Progenitor cell of endocrine pancreas (in vitro differentiated cells): Measurements from ENCODE around the gene SVOPL. TPM values are rescaled to one million over a fixed set of nuclear protein-coding genes. Genes with fewer than 3 reads are reported as not detected.

Source experiments
- DNase-seq: peaks from one replicate; pipeline ENCODE4 v3.0.0; 2021; ENCODE audit warnings: low spot score; ENCODE audit not compliant: unreplicated experiment
- H3K27ac Mint-ChIP-seq: 2 replicates; pipeline ENCODE4 v1.8.0; 2021; ENCODE audit warnings: mild to moderate bottlenecking, moderate library complexity, mixed read lengths
- H3K27me3 Mint-ChIP-seq: 2 replicates; pipeline ENCODE4 v1.8.0; 2021; ENCODE audit warnings: mixed read lengths
- H3K36me3 Mint-ChIP-seq: 2 replicates; pipeline ENCODE4 v1.8.0; 2022; ENCODE audit warnings: mixed read lengths; ENCODE audit not compliant: insufficient read depth
- H3K4me1 Mint-ChIP-seq: 2 replicates; pipeline ENCODE4 v1.8.0; 2021; ENCODE audit warnings: low read depth, mixed read lengths
- H3K4me3 Mint-ChIP-seq: 2 replicates; pipeline ENCODE4 v1.8.0; 2021; ENCODE audit warnings: low read depth, mild to moderate bottlenecking, moderate library complexity, mixed read lengths
- H3K9me3 Mint-ChIP-seq: 2 replicates; pipeline ENCODE4 v1.8.0; 2021; ENCODE audit warnings: low read depth, mixed read lengths
- CTCF ChIP-seq: fragments of 200-600 bp; sonication (generic); IDR thresholded peaks from one replicate; pipeline ENCODE4 v1.5.0; 2021; ENCODE audit warnings: antibody characterized with exemption, mild to moderate bottlenecking; ENCODE audit not compliant: unreplicated experiment
- total RNA-seq: library from RNA; stranded (reverse); gene quantifications from 2 replicates; pipeline ENCODE4 v1.2.1, GENCODE V29; 2021

SVOPL gene
- total RNA-seq, 1 donor from 2014 or later: 1.4 TPM

GRCh38 chr7:138745189-138745588 lies 44.0 kb upstream of the SVOPL start:
- Mint-ChIP-seq H3K27me3 (peaks cover 8% of the 10 kb centered on the region), H3K4me3 (no peak overlapping the region), H3K27ac (no peak overlapping the region), H3K4me1 (peaks cover 6% of the 10 kb centered on the region), H3K9me3 (no peaks in the 10 kb centered on the region), H3K36me3 (no peaks in the 10 kb centered on the region)
- DNase-seq: no peak
- no peak for TF ChIP-seq CTCF

GRCh38 chr7:138741453-138741735 lies 40.2 kb upstream of the SVOPL start:
- DNase-seq: no peak
- no peak for TF ChIP-seq CTCF
- H3K27me3 Mint-ChIP-seq: no peaks in the 10 kb centered on the region
- peaks cover 16% of the 10 kb centered on the region for H3K4me1 Mint-ChIP-seq
- H3K27ac Mint-ChIP-seq: no peak overlapping the region
- H3K4me3 Mint-ChIP-seq: no peak overlapping the region
- no peaks in the 10 kb centered on the region for H3K9me3 Mint-ChIP-seq
- no peaks in the 10 kb centered on the region for H3K36me3 Mint-ChIP-seq

- DNase-seq: no peak
- H3K27me3 Mint-ChIP-seq: no peaks in the 10 kb centered on the region
- no peak overlapping the region for H3K27ac Mint-ChIP-seq
- H3K9me3 Mint-ChIP-seq: no peaks in the 10 kb centered on the region
- peaks cover 16% of the 10 kb centered on the region for H3K4me1 Mint-ChIP-seq
- H3K36me3 Mint-ChIP-seq: no peaks in the 10 kb centered on the region
- no peak overlapping the region for H3K4me3 Mint-ChIP-seq
- TF ChIP-seq CTCF: no peak
Observed at GRCh38 chr7:138739859-138740258, 38.7 kb upstream of the SVOPL start.

GRCh38 chr7:138738551-138739335 lies 37.6 kb upstream of the SVOPL start:
- Mint-ChIP-seq H3K27me3 (no peaks in the 10 kb centered on the region), H3K9me3 (no peaks in the 10 kb centered on the region), H3K4me1 (peaks cover 16% of the 10 kb centered on the region), H3K4me3 (no peak overlapping the region), H3K27ac (peak overlapping the region; percentile 67), H3K36me3 (no peaks in the 10 kb centered on the region)
- DNase-seq: peak; percentile 78
- TF ChIP-seq CTCF: peak; percentile 97

GRCh38 chr7:138738114-138738513 lies 37.0 kb upstream of the SVOPL start:
- H3K27ac Mint-ChIP-seq: peak overlapping the region; percentile 67
- TF ChIP-seq CTCF: no peak
- no peaks in the 10 kb centered on the region for H3K27me3 Mint-ChIP-seq
- no peak for DNase-seq
- no peak overlapping the region for H3K4me3 Mint-ChIP-seq
- peaks cover 16% of the 10 kb centered on the region for H3K4me1 Mint-ChIP-seq
- no peaks in the 10 kb centered on the region for H3K36me3 Mint-ChIP-seq
- no peaks in the 10 kb centered on the region for H3K9me3 Mint-ChIP-seq
